HG02938 (cell line): ENCODE measurements around the gene STAM.
A peak's percentile ranks its signal among the peaks of the same experiment; 100 is the strongest.
"Not testable (repeated sequence)": the region's sequence is repeated elsewhere in the genome, so short reads cannot be mapped to it uniquely, and the experiment has no call there.

Experiments used
- ATAC-seq: cut with Tn5 transposase; IDR thresholded peaks from one replicate; pipeline ENCODE4 v1.9.1; 2021; ENCODE audit warnings: mild to moderate bottlenecking, moderate library complexity; ENCODE audit not compliant: unreplicated experiment

The STAM gene

GRCh38 chr10:17643755-17644484 is at the start of gene STAM:
STAM (plus strand) TSS chr10:17644151; CDS start chr10:17644340, 189 bp downstream.
- ATAC-seq, result peak; percentile 85

GRCh38 chr10:17597386-17597785 is 46.6 kb upstream of the STAM start:
- ATAC-seq, result no peak

- ATAC-seq, result peak; percentile 77
Observed at GRCh38 chr10:17599089-17599488, 44.9 kb upstream of the STAM start.

DNA sequence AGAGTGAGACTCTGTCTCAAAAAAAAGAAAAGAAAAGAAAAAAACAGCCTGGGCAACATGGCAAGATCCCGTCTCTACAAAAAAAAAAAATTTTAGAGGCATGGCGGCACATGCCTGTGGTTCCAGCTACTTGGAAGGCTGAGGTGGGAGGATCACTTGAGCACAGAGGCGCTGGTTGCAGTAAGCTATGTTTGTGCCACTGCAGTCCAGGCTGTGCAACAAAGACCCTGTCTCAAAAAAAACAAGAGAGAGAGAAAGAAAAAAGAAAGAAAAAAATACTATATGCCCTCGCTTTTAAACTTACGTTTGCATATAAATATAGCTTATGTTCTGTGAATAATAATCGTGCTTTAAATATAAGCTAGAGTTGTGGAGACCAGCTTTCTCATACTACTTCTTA is 38.0 kb upstream of the STAM start:
- no peak for ATAC-seq

DNA sequence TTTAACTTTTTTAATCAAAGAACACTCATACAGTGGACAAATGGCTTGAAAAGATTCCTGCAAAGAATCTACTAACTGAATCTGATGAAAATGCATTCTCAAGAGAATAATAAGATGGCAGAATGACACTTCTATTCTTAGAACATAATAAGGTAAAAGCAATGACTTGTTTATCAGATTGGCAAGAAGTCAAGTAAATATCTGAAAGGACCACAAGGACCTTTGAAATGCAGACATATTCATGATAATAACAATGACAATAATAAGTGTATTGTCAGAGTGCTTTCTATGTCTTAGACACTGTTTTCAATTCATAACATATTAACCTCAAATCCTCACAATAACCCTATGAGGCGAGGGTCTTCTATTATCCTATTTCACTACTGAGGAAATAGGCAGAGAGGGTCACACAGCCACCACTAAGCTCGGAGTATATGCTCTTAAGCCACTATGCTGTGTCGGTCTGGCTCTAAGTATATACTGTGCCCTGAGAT is 37.4 kb upstream of the STAM start:
- no peak for ATAC-seq

GRCh38 chr10:17607060-17607459 is 36.9 kb upstream of the STAM start:
- ATAC-seq, result no peak

- ATAC-seq, result no peak
Observed at GRCh38 chr10:17607603-17608332, 36.2 kb upstream of the STAM start.

DNA sequence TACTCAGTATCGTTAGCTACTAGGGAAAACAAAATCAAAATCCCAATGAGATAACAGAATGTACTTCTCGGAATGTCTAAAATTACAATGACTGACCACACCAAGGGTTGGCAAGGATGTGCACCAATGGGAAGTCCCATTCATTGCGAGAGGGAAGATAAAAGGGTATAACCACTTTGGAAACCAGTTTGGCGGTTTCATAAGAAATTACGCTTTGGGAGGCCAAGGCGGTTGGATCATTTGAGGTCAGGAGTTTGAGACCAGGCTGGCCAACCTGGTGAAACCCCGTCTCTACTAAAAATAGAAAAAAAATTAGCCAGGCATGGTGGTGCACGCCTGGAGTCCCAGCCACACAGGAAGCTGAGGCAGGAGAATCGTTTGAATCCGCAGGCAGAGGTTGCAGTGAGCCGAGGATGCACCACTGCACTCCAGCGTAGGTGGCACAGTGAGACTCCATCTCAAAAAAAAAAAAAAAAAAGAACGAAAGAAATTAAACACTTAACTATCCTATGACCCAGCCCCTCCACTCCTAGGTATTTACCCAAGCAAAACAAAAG is 34.4 kb upstream of the STAM start:
- no peak for ATAC-seq

GRCh38 chr10:17616403-17617030 is 27.4 kb upstream of the STAM start:
- peak; percentile 43 for ATAC-seq

- ATAC-seq, result peak; percentile 64
Observed at GRCh38 chr10:17617031-17617911, 26.7 kb upstream of the STAM start, which contains the start of gene HACD1. HACD1 (minus strand) TSS chr10:17617374; CDS start chr10:17617339, 35 bp downstream.

DNA sequence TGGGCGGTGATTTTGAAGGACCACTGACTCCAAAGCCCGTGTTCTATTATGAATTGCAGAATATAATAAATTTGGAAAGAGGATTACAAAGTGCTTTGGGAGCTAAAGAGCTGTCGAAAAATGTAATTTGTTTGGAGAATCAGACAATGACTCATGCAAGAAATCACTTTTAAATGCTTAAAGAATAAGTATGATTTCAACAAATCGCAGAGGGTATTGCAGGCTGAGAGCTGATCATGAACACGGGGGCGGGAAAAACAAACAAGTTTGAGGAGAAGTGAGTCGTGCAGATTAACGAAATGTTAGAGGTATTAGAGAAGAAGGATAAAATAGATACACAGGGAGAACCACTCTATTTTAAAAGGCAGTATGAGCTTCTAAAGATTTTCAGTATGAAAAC is 21.9 kb upstream of the STAM start:
- ATAC-seq, result no peak

DNA sequence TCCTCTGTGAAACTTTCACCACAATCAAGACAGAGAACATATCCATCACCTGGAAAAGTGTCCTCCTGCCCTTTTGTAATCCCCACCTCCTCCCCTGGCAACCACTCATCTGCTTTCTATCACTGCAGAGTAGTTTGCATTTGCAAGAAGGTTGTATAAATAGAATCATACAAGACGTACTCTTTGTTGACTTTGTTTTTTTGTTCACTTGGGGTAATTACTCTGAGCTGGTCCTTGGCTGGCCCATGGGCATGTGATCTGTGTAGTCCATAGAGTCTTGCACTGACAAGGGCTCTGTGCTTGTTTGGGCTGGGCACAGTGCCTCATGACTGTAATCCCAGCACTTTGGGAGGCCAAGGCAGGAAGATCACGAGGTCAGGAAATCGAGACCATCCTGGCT is 19.0 kb upstream of the STAM start:
- no peak for ATAC-seq

GRCh38 chr10:17626656-17627055 is 17.3 kb upstream of the STAM start:
- no peak for ATAC-seq

- ATAC-seq, result not testable (repeated sequence)
Observed at GRCh38 chr10:17632590-17632989, 11.4 kb upstream of the STAM start.

- ATAC-seq, result no peak
Observed at GRCh38 chr10:17633353-17633752, 10.6 kb upstream of the STAM start.

DNA sequence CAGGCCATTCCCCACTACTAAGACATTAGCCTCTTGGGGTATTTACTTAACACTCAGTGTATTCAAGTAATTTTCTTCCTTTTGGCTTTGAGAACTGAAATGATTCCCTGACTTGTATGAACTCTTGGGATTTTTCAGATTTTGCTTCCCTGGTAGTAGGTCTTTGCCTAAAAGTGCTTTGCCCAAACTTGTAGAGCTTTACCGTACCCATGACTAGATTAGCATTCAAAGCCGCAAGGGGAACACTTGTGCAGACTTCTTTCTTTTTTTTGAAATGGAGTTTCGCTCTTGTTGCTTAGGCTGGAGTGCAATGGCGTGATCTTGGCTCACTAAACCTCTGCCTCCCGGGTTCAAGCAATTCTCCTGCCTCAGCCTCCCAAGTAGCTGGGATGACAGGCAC is 6.1 kb upstream of the STAM start:
- ATAC-seq, result no peak

DNA sequence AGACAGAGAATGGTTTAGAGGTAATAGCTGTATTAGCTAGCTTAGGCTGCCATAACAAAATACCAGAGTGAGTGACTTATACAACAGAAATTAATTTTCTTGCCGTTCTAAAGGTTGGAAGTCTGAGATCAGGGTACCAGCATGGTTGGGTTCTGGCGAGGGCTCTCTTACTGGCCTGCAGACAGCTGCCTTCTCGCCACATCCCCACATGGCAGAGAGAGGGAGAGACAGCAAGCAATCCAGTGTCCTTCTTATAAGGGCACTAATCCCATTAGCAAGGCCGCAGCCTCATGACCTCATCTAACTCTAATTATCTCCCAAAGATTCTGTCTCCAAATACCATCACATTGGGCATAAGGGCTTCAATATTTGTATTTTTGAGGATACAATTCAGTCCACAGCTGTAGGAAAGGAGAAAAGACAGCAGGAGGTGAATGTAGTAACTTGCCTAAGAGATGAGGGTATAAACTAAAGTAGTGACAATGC is 3.6 kb upstream of the STAM start:
- no peak for ATAC-seq

DNA sequence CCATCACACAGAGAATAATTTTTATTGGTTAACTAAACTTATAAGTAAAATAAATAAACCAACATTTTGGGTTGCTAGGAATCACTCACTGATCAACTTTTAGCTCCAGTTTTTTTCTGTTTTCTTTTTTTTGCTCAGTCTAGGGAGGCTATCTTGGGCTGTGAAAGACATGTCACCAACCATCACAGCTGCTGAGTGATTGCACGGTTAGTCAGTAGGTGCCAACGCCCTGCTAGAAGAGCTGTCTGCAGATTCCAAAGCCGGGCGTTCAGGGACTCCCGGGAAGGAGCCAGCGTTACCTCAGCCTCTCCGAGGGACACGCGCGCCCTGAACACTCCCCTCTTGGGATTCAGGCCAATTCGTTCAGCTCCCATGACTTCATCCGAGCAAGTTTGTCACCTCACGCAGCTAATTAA is 604 bp upstream of the STAM start:
- peak; percentile 18 for ATAC-seq

GRCh38 chr10:17644485-17644943 is 563 bp downstream of the STAM start:
- peak; percentile 19 for ATAC-seq
